ENCODE measurements around the gene PLAAT4.
"Not testable (repeated sequence)": the region's sequence is repeated elsewhere in the genome, so short reads cannot be mapped to it uniquely, and the experiment has no call there.

The PLAAT4 gene

GRCh38 chr11:63511048-63511748 lies 25.4 kb upstream of the PLAAT4 start:
- no peak for DNase-seq

GRCh38 chr11:63512816-63513215 lies 23.8 kb upstream of the PLAAT4 start:
- no peak for DNase-seq

GRCh38 chr11:63516109-63516508 lies 20.5 kb upstream of the PLAAT4 start:
- DNase-seq: no peak

- DNase-seq: no peak
Measured at GRCh38 chr11:63517156-63517555, 19.5 kb upstream of the PLAAT4 start.

GRCh38 chr11:63518548-63518947 lies 18.1 kb upstream of the PLAAT4 start:
- DNase-seq: no peak

GRCh38 chr11:63520606-63521170 lies 15.9 kb upstream of the PLAAT4 start:
- no peak for DNase-seq

GRCh38 chr11:63521896-63522295 lies 14.7 kb upstream of the PLAAT4 start:
- DNase-seq: no peak

GRCh38 chr11:63523151-63523550 lies 13.5 kb upstream of the PLAAT4 start:
- DNase-seq: no peak

GRCh38 chr11:63527667-63528066 lies 8.9 kb upstream of the PLAAT4 start:
- DNase-seq: no peak

- not testable (repeated sequence) for DNase-seq
Measured at GRCh38 chr11:63528156-63528555, 8.5 kb upstream of the PLAAT4 start.

- DNase-seq: not testable (repeated sequence)
Measured at GRCh38 chr11:63528729-63529278, 7.8 kb upstream of the PLAAT4 start.

- not testable (repeated sequence) for DNase-seq
Measured at GRCh38 chr11:63529373-63529772, 7.2 kb upstream of the PLAAT4 start.

GRCh38 chr11:63530021-63530420 lies 6.6 kb upstream of the PLAAT4 start:
- no peak for DNase-seq

GRCh38 chr11:63531074-63531792 lies 5.4 kb upstream of the PLAAT4 start:
- not testable (repeated sequence) for DNase-seq

- DNase-seq: no peak
Measured at GRCh38 chr11:63532117-63532516, 4.5 kb upstream of the PLAAT4 start.

GRCh38 chr11:63532799-63533475 lies 3.7 kb upstream of the PLAAT4 start:
- DNase-seq: no peak

- no peak for DNase-seq
Measured at GRCh38 chr11:63534076-63534475, 2.5 kb upstream of the PLAAT4 start.

GRCh38 chr11:63534895-63535461 lies 1.6 kb upstream of the PLAAT4 start:
- no peak for DNase-seq

GRCh38 chr11:63535734-63536133 lies 874 bp upstream of the PLAAT4 start:
- no peak for DNase-seq

GRCh38 chr11:63537293-63538101 lies 889 bp downstream of the PLAAT4 start:
- DNase-seq: no peak

GRCh38 chr11:63542506-63542905 lies 5.9 kb downstream of the PLAAT4 start:
- DNase-seq: not testable (repeated sequence)

GRCh38 chr11:63543711-63544110 lies 7.1 kb downstream of the PLAAT4 start:
- no peak for DNase-seq

Data from NCI-H510A (cell line).